ENCODE results near the gene HPGD. TPM values are rescaled to one million over a fixed set of nuclear protein-coding genes. Genes with fewer than 3 reads are reported as not detected.

HPGD gene
- total and polyA plus RNA-seq, 2 of the 8 experiments (the other 6 are each of a cell fraction or from before 2014, with no cell fraction given) = 1.1 to 1.3 TPM

DNA sequence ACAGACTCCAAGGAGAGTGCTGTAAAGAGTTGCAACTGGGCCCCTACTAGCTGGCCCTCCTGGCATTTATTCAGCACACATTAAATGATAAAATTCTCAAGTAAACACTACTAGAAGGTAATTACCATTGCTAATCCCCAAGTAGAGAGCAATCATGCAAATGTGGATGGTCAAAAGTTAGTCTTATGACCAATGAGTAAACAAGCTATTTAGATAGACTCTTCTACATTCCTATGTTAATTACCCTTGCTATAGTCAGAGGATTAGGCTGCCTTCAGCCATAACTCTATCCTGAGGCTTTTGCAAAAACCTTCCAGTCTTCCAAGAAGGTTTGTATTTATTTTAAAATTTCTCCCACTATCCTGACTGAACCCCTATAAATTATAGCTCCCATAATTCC is 28.3 kb upstream of the HPGD start:
- H2BK12ac ChIP-seq (ENCODE audit: low read depth, low read length) = no peak overlapping the region
- no peak overlapping the region for H3K23ac ChIP-seq (ENCODE audit: insufficient read length)
- H3K79me2 ChIP-seq (ENCODE audit: control insufficient read depth in 1 of 2, insufficient read depth in 2 of 2, low read length in 2 of 2) = no peaks in the 10 kb centered on the region
- no peak overlapping the region for H2BK5ac ChIP-seq (ENCODE audit: low read depth, low read length)
- no peaks in the 10 kb centered on the region for H3K79me1 ChIP-seq (ENCODE audit: low read depth, low read length)
- H3K4me2 ChIP-seq (ENCODE audit: insufficient read depth in 1 of 2, low read depth in 2 of 2, low read length in 2 of 2) = no peak overlapping the region
- H2AFZ ChIP-seq (ENCODE audit: low read length) = no peak overlapping the region
- DNase-seq (ENCODE audit: low read depth in 1 of 2, low spot score in 2 of 2) = no peak
- H2BK20ac ChIP-seq (ENCODE audit: low read length) = no peak overlapping the region
- H3K9me3 ChIP-seq (ENCODE audit: insufficient read depth in 2 of 2, low read depth in 1 of 2, low read length in 1 of 2) = peaks cover 2 to 3% of the 10 kb centered on the region in 2 experiments; a peak in 1 of 4 replicates
- no peaks in the 10 kb centered on the region for H4K20me1 ChIP-seq (replicated peaks in 1 of 2; ENCODE audit: control insufficient read depth in 1 of 2, insufficient read depth in 2 of 2, low read length in 2 of 2)
- H3K23me2 ChIP-seq (ENCODE audit: low read depth, low read length) = no peaks in the 10 kb centered on the region
- H3K9ac ChIP-seq (replicated peaks in 1 of 4; ENCODE audit: extremely low read depth in 1 of 4, low read depth in 3 of 4, low read length in 3 of 4) = no peak overlapping the region
- peaks cover 0 to 3% (median under 1%) of the 10 kb centered on the region in 4 experiments; a peak in 2 of 7 replicates for H3K4me1 ChIP-seq (replicated peaks in 1 of 4; ENCODE audit: control insufficient read depth in 3 of 4, insufficient read depth in 4 of 4, low read length in 3 of 4)
- no peak overlapping the region for H4K8ac ChIP-seq (ENCODE audit: extremely low read depth, insufficient read depth, low read length)
- H3K56ac ChIP-seq (replicated peaks; ENCODE audit: insufficient read length, low read depth, low read length) = no peak overlapping the region
- FAIRE-seq = no peak
- H2BK120ac ChIP-seq (replicated peaks; ENCODE audit: low read depth, low read length) = no peak overlapping the region
- no peak overlapping the region for H2AK5ac ChIP-seq (ENCODE audit: low read depth, low read length)
- H2BK15ac ChIP-seq (ENCODE audit: low read length) = no peak overlapping the region
- H4K91ac ChIP-seq (replicated peaks; ENCODE audit: insufficient read length, low read length) = no peak overlapping the region
- H3K4ac ChIP-seq (replicated peaks; ENCODE audit: insufficient read length, low read depth, low read length) = no peak overlapping the region
- no peaks in the 10 kb centered on the region for H3K27me3 ChIP-seq (replicated peaks in 1 of 4; ENCODE audit: control insufficient read depth in 3 of 4, extremely low read depth in 1 of 4, insufficient read depth in 3 of 4, low read length in 3 of 4)
- ChIA-PET POLR2A (ENCODE audit: partially characterized antibody) (no interaction called here), CTCF (ENCODE audit: partially characterized antibody) (no interaction called here)
- H3K4me3 ChIP-seq (ENCODE audit: extremely low read depth in 1 of 4, insufficient read depth in 2 of 4, low read depth in 3 of 4, low read length in 4 of 4) = no peak overlapping the region; a peak in 1 of 8 replicates
- H3K18ac ChIP-seq (ENCODE audit: extremely low read depth, low read length) = no peak overlapping the region; the same call in 1 of the 2 replicates
- no peak overlapping the region for H4K5ac ChIP-seq (ENCODE audit: insufficient read length, low read depth, low read length)
- H3K36me3 ChIP-seq (ENCODE audit: control insufficient read depth in 2 of 4, insufficient read depth in 4 of 4, low read length in 3 of 4) = no peaks in the 10 kb centered on the region; a peak in 1 of 8 replicates
- H3K27ac ChIP-seq (ENCODE audit: low read depth, low read length) = no peak overlapping the region
- H3K14ac ChIP-seq (ENCODE audit: insufficient read length) = no peak overlapping the region
- TF ChIP-seq EZH2 (IDR thresholded peaks at IDR 0.05; ENCODE audit: low read depth, low read length, severe bottlenecking) (no peak), GTF2F1 (IDR thresholded peaks at IDR 0.05; ENCODE audit: borderline replicate concordance, low read depth, low read length) (no peak), SIRT6 (IDR thresholded peaks at IDR 0.05; ENCODE audit: low read length) (no peak), HDAC6 (IDR thresholded peaks at IDR 0.05; ENCODE audit: low read depth, low read length) (no peak), RXRA (IDR thresholded peaks at IDR 0.05; ENCODE audit: insufficient read depth, low read depth, low read length) (no peak), ZNF274 (IDR thresholded peaks at IDR 0.05; ENCODE audit: borderline replicate concordance, extremely low read depth, low read length) (no peak)
